ENCODE measurements around the gene OR52J3. TPM values are rescaled to one million over a fixed set of nuclear protein-coding genes. Genes with fewer than 3 reads are reported as not detected.

Gene OR52J3
- total RNA-seq, 1 experiment from 2014 or later, result not detected

DNA sequence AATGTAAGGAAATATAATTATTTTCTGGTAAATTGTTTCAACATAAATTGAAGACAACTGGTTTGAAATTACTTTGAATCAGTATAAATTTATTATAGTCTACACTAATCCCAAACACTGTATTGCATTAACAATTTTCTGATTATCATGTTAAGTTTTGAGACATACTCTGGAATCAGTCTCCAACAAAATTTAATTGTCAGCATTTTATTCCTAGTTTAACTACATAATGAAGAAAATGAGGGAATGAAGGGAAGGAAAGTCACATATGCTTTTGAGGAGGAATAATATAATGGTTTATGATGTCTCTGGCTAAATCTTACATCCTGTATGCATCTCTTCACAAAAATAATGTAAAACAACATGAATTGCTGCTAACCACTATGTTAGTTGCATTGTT, 37.3 kb downstream of the OR52J3 start:
- no peaks in the 10 kb centered on the region for H3K36me3 Mint-ChIP-seq (ENCODE audit: insufficient read depth, unreplicated experiment)
- H3K9me3 Mint-ChIP-seq (ENCODE audit: unreplicated experiment), result no peaks in the 10 kb centered on the region
- POLR2A ChIA-PET, result no interaction called here
- no peaks in the 10 kb centered on the region for H3K36me3 ChIP-seq (ENCODE audit: control insufficient read depth, insufficient read depth, low read length)
- peaks cover 8% of the 10 kb centered on the region for H3K4me1 Mint-ChIP-seq (ENCODE audit: low read depth, unreplicated experiment)
- no peak overlapping the region for H3K27ac Mint-ChIP-seq (ENCODE audit: unreplicated experiment)
- no peak overlapping the region for H3K4me3 Mint-ChIP-seq (ENCODE audit: unreplicated experiment)
- H3K27me3 ChIP-seq (replicated peaks; ENCODE audit: control insufficient read depth, insufficient read depth, low read length), result no peaks in the 10 kb centered on the region
- intact Hi-C loops (cut with micrococcal nuclease; ENCODE audit: unreplicated experiment), result no loop called here
- TF ChIP-seq, protein P1, sequence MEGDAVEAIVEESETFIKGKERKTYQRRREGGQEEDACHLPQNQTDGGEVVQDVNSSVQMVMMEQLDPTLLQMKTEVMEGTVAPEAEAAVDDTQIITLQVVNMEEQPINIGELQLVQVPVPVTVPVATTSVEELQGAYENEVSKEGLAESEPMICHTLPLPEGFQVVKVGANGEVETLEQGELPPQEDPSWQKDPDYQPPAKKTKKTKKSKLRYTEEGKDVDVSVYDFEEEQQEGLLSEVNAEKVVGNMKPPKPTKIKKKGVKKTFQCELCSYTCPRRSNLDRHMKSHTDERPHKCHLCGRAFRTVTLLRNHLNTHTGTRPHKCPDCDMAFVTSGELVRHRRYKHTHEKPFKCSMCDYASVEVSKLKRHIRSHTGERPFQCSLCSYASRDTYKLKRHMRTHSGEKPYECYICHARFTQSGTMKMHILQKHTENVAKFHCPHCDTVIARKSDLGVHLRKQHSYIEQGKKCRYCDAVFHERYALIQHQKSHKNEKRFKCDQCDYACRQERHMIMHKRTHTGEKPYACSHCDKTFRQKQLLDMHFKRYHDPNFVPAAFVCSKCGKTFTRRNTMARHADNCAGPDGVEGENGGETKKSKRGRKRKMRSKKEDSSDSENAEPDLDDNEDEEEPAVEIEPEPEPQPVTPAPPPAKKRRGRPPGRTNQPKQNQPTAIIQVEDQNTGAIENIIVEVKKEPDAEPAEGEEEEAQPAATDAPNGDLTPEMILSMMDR (IDR thresholded peaks at IDR 0.05; ENCODE audit: insufficient read depth in 1 of 2, low read depth in 1 of 2, low read length in 1 of 2, severe bottlenecking in 1 of 2, unreplicated experiment in 1 of 2), result no peak
- no peaks in the 10 kb centered on the region for H3K9me3 ChIP-seq
- no peak for DNase-seq
- no peaks in the 10 kb centered on the region for H3K4me1 ChIP-seq
- no TSS peak for BruUV-seq (replicated peaks)
- H3K27me3 Mint-ChIP-seq (ENCODE audit: insufficient read depth, unreplicated experiment), result no peaks in the 10 kb centered on the region
- CTCF ChIA-PET, result no interaction called here
- no peak overlapping the region for H3K4me3 ChIP-seq (ENCODE audit: low read depth, low read length)

DNA sequence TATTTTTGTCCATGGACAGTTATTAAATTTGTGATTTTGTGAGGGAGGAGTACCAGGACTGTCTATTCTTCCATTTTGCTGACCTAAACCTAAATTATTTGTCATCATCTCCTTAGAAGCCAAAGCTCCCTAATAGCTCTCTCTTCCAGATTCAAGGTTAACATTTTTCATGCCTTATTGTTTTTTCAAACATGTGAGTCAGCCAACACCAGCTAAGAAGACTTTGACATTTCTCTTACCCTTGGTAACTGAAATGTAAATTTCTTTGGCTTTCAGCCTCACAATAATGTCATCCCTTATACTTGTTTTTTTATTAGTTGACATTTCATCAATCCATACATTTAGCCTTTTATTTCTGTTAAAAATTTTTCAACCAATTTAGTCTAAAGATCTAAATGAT, 42.2 kb downstream of the OR52J3 start:
- H3K27ac Mint-ChIP-seq (ENCODE audit: unreplicated experiment), result no peak overlapping the region
- no peaks in the 10 kb centered on the region for H3K9me3 ChIP-seq
- H3K4me1 Mint-ChIP-seq (ENCODE audit: low read depth, unreplicated experiment), result peaks cover 8% of the 10 kb centered on the region
- TF ChIP-seq, protein P1 (IDR thresholded peaks at IDR 0.05; ENCODE audit: insufficient read depth in 1 of 2, low read depth in 1 of 2, low read length in 1 of 2, severe bottlenecking in 1 of 2, unreplicated experiment in 1 of 2), result no peak
- no peak overlapping the region for H3K4me3 Mint-ChIP-seq (ENCODE audit: unreplicated experiment)
- BruUV-seq (replicated peaks), result no TSS peak
- no peaks in the 10 kb centered on the region for H3K4me1 ChIP-seq
- intact Hi-C loops (cut with micrococcal nuclease; ENCODE audit: unreplicated experiment), result no loop called here
- no peak overlapping the region for H3K4me3 ChIP-seq (ENCODE audit: low read depth, low read length)
- peaks cover 4% of the 10 kb centered on the region for H3K27me3 Mint-ChIP-seq (ENCODE audit: insufficient read depth, unreplicated experiment)
- POLR2A ChIA-PET, result no interaction called here
- H3K9me3 Mint-ChIP-seq (ENCODE audit: unreplicated experiment), result no peaks in the 10 kb centered on the region
- CTCF ChIA-PET, result no interaction called here
- DNase-seq, result no peak
- no peaks in the 10 kb centered on the region for H3K27me3 ChIP-seq (replicated peaks; ENCODE audit: control insufficient read depth, insufficient read depth, low read length)
- no peaks in the 10 kb centered on the region for H3K36me3 Mint-ChIP-seq (ENCODE audit: insufficient read depth, unreplicated experiment)
- H3K36me3 ChIP-seq (ENCODE audit: control insufficient read depth, insufficient read depth, low read length), result no peaks in the 10 kb centered on the region

DNA sequence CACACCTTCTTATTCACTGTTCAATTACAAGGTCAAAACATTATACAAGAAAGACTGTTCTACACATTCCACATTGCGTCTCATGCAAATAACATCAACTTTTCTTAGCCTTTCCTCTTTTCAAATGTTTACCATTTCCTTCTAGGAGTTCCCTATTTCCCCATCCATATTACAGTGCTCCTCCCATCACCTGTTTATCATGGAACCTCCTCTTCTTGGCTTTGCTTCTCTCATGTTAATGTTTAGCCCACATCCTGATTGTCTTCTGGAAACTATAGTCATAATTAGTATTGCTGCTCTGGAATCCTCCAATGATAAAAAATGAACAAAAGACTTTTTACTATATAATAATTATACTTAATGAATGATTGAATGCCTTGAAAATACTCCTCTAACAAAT, 44.3 kb downstream of the OR52J3 start:
- peaks cover 8% of the 10 kb centered on the region for H3K27me3 Mint-ChIP-seq (ENCODE audit: insufficient read depth, unreplicated experiment)
- intact Hi-C loops (cut with micrococcal nuclease; ENCODE audit: unreplicated experiment), result no loop called here
- no peaks in the 10 kb centered on the region for H3K36me3 ChIP-seq (ENCODE audit: control insufficient read depth, insufficient read depth, low read length)
- DNase-seq, result no peak
- no peaks in the 10 kb centered on the region for H3K4me1 ChIP-seq
- H3K27ac Mint-ChIP-seq (ENCODE audit: unreplicated experiment), result no peak overlapping the region
- ChIA-PET POLR2A (no interaction called here), CTCF (no interaction called here)
- H3K4me3 ChIP-seq (ENCODE audit: low read depth, low read length), result no peak overlapping the region
- no peak overlapping the region for H3K4me3 Mint-ChIP-seq (ENCODE audit: unreplicated experiment)
- peaks cover 8% of the 10 kb centered on the region for H3K4me1 Mint-ChIP-seq (ENCODE audit: low read depth, unreplicated experiment)
- H3K36me3 Mint-ChIP-seq (ENCODE audit: insufficient read depth, unreplicated experiment), result no peaks in the 10 kb centered on the region
- H3K9me3 Mint-ChIP-seq (ENCODE audit: unreplicated experiment), result no peaks in the 10 kb centered on the region
- BruUV-seq (replicated peaks), result no TSS peak
- H3K9me3 ChIP-seq, result no peaks in the 10 kb centered on the region
- H3K27me3 ChIP-seq (replicated peaks; ENCODE audit: control insufficient read depth, insufficient read depth, low read length), result no peaks in the 10 kb centered on the region
- TF ChIP-seq, protein P1 (IDR thresholded peaks at IDR 0.05; ENCODE audit: insufficient read depth in 1 of 2, low read depth in 1 of 2, low read length in 1 of 2, severe bottlenecking in 1 of 2, unreplicated experiment in 1 of 2), result no peak
